Activated CD4-positive, alpha-beta T cell treated with anti-CD3 and anti-CD28 coated beads, Interleukin-2, amount 10 ng/mL, durations not matched to agents 7 days and 5 days (primary cell): ENCODE measurements around the gene RAB42. TPM values are rescaled to one million over a fixed set of nuclear protein-coding genes. Genes with fewer than 3 reads are reported as not detected.
"Not testable (repeated sequence)": the region's sequence is repeated elsewhere in the genome, so short reads cannot be mapped to it uniquely, and the experiment has no call there.

Experiments
- CTCF ChIA-PET: fragments of 350-600 bp; sonication (Branson Sonifier 250); formaldehyde crosslinking; loops from one replicate; lab custom pipeline; 2021; ENCODE audit warnings: antibody characterized with exemption; lab: Charles Lee
- POLR2A ChIA-PET: fragments of 350-600 bp; sonication (Branson Sonifier 250); formaldehyde crosslinking; loops from one replicate; lab custom pipeline; 2021; ENCODE audit warnings: antibody characterized with exemption; lab: Charles Lee
- DNase-seq: peaks from one replicate; pipeline ENCODE4 v3.0.0-alpha.2; 2020
- H3K27ac Mint-ChIP-seq: one replicate; pipeline ENCODE4 v1.8.0; 2021; ENCODE audit warnings: mild to moderate bottlenecking, moderate library complexity, mixed read lengths
- H3K27me3 Mint-ChIP-seq: one replicate; pipeline ENCODE4 v1.8.0; 2021; ENCODE audit warnings: mixed read lengths
- H3K36me3 Mint-ChIP-seq: one replicate; pipeline ENCODE4 v1.8.0; 2021; ENCODE audit warnings: low read depth, mixed read lengths
- H3K4me1 Mint-ChIP-seq: one replicate; pipeline ENCODE4 v1.8.0; 2021; ENCODE audit warnings: mixed read lengths
- H3K4me3 Mint-ChIP-seq: one replicate; pipeline ENCODE4 v1.8.0; 2021; ENCODE audit warnings: mild to moderate bottlenecking, moderate library complexity, mixed read lengths
- H3K9me3 Mint-ChIP-seq: one replicate; pipeline ENCODE4 v1.8.0; 2021; ENCODE audit warnings: mixed read lengths
- total RNA-seq, 2 experiments: library from RNA; stranded (reverse); gene quantifications; one replicate each; pipeline ENCODE4 v1.2.3, GENCODE V29; 2021

Gene RAB42
- not detected for total RNA-seq

GRCh38 chr1:28591708-28592320 is at the start of gene RAB42:
RAB42 (plus strand) TSS chr1:28592265; CDS start chr1:28592512, 247 bp downstream.
- Mint-ChIP-seq H3K9me3 (no peaks in the 10 kb centered on the region), H3K4me1 (peaks cover 8% of the 10 kb centered on the region), H3K27me3 (peaks cover 6% of the 10 kb centered on the region), H3K27ac (peak within 1 kb of the TSS; percentile 62), H3K4me3 (peak within 1 kb of the TSS; percentile 72), H3K36me3 (peaks cover 2% of the 10 kb centered on the region)
- DNase-seq: no peak
- ChIA-PET CTCF (interaction anchor here (0.6 to 0.8 kb wide), 2 partner anchors 10 to 19 kb away, joined by 3 read pairs; no protein-coding TSS in a partner anchor), POLR2A (interaction anchor here (1.4 kb wide), 1 partner anchor 10 kb away, joined by 4 read pairs; no protein-coding TSS in a partner anchor)

- CTCF ChIA-PET: interaction anchor here (0.5 to 1.2 kb wide), 3 partner anchors 21 to 154 kb away, joined by 3 read pairs; no protein-coding TSS in a partner anchor
Measured at GRCh38 chr1:28545246-28545628, 46.8 kb upstream of the RAB42 start.

GRCh38 chr1:28548318-28548717 is 43.7 kb upstream of the RAB42 start:
- Mint-ChIP-seq H3K4me3 (no peak overlapping the region), H3K27me3 (no peaks in the 10 kb centered on the region), H3K9me3 (no peaks in the 10 kb centered on the region), H3K36me3 (peaks cover 3% of the 10 kb centered on the region), H3K27ac (no peak overlapping the region), H3K4me1 (peaks cover 12% of the 10 kb centered on the region)
- ChIA-PET CTCF (no interaction called here), POLR2A (interaction anchor here (0.6 kb wide), 1 partner anchor 225 kb away, joined by 3 read pairs; no protein-coding TSS in a partner anchor)
- DNase-seq: no peak

More at GRCh38 chr1:28545246-28545628, 46.8 kb upstream of the RAB42 start:
- Mint-ChIP-seq H3K4me1 (no peaks in the 10 kb centered on the region), H3K27me3 (no peaks in the 10 kb centered on the region), H3K27ac (no peak overlapping the region), H3K9me3 (no peaks in the 10 kb centered on the region), H3K4me3 (no peak overlapping the region), H3K36me3 (no peaks in the 10 kb centered on the region)
- DNase-seq: no peak
- POLR2A ChIA-PET: no interaction called here

- POLR2A ChIA-PET: interaction anchor here (0.5 to 3.3 kb wide), 2 partner anchors 30 to 95 kb away, joined by 9 to 22 read pairs; no protein-coding TSS in a partner anchor
- H3K27ac Mint-ChIP-seq: no peak overlapping the region
- H3K4me1 Mint-ChIP-seq: peaks cover 29% of the 10 kb centered on the region
- no peak for DNase-seq
- no peaks in the 10 kb centered on the region for H3K9me3 Mint-ChIP-seq
- CTCF ChIA-PET: interaction anchor here (0.6 to 1.7 kb wide), 5 partner anchors 14 to 120 kb away, joined by 3 to 4 read pairs (median 3); no protein-coding TSS in a partner anchor
- no peak overlapping the region for H3K4me3 Mint-ChIP-seq
- peaks cover 18% of the 10 kb centered on the region for H3K36me3 Mint-ChIP-seq
- no peaks in the 10 kb centered on the region for H3K27me3 Mint-ChIP-seq
Measured at GRCh38 chr1:28551381-28551780, 40.7 kb upstream of the RAB42 start.

GRCh38 chr1:28552758-28553663 is 39.1 kb upstream of the RAB42 start, which contains the start of gene TRNAU1AP:
TRNAU1AP (plus strand) TSS chr1:28553085; CDS start chr1:28553111, 26 bp downstream.
- H3K27me3 Mint-ChIP-seq: no peaks in the 10 kb centered on the region
- peaks cover 23% of the 10 kb centered on the region for H3K36me3 Mint-ChIP-seq
- CTCF ChIA-PET: interaction anchor here (0.6 to 2.0 kb wide), 10 partner anchors 10 to 463 kb away, joined by 3 to 8 read pairs (median 3); partner anchors contain the start of gene YTHDF2
- POLR2A ChIA-PET: interaction anchor here (0.6 to 3.3 kb wide), 3 partner anchors 11 to 165 kb away, joined by 3 to 22 read pairs (median 3); no protein-coding TSS in a partner anchor
- peak within 1 kb of the TSS; percentile 94 for H3K4me3 Mint-ChIP-seq
- no peaks in the 10 kb centered on the region for H3K9me3 Mint-ChIP-seq
- peak; percentile 98 for DNase-seq
- peaks cover 29% of the 10 kb centered on the region for H3K4me1 Mint-ChIP-seq
- H3K27ac Mint-ChIP-seq: peak within 1 kb of the TSS; percentile 97

GRCh38 chr1:28560886-28561285 is 31.2 kb upstream of the RAB42 start:
- Mint-ChIP-seq H3K4me1 (no peaks in the 10 kb centered on the region), H3K36me3 (peaks cover 57% of the 10 kb centered on the region), H3K27ac (no peak overlapping the region), H3K4me3 (no peak overlapping the region), H3K9me3 (no peaks in the 10 kb centered on the region), H3K27me3 (no peaks in the 10 kb centered on the region)
- ChIA-PET POLR2A (no interaction called here), CTCF (no interaction called here)
- DNase-seq: no peak

GRCh38 chr1:28564310-28564709 is 27.8 kb upstream of the RAB42 start:
- CTCF ChIA-PET: interaction anchor here (0.6 to 2.2 kb wide), 5 partner anchors 11 to 316 kb away, joined by 3 to 8 read pairs (median 3); partner anchors contain the start of gene TRNAU1AP
- Mint-ChIP-seq H3K9me3 (no peaks in the 10 kb centered on the region), H3K4me3 (no peak overlapping the region), H3K27ac (no peak overlapping the region), H3K4me1 (no peaks in the 10 kb centered on the region), H3K27me3 (no peaks in the 10 kb centered on the region), H3K36me3 (peaks cover 60% of the 10 kb centered on the region)
- no peak for DNase-seq
- POLR2A ChIA-PET: interaction anchor here (1.0 kb wide), 1 partner anchor 12 kb away, joined by 3 read pairs; the partner anchor contains the start of gene TRNAU1AP

- peaks cover 54% of the 10 kb centered on the region for H3K36me3 Mint-ChIP-seq
- CTCF ChIA-PET: interaction anchor here (1.5 to 2.2 kb wide), 2 partner anchors 14 to 16 kb away, joined by 6 to 8 read pairs; no protein-coding TSS in a partner anchor
- no peaks in the 10 kb centered on the region for H3K4me1 Mint-ChIP-seq
Measured at GRCh38 chr1:28565040-28565439, 27.0 kb upstream of the RAB42 start.

GRCh38 chr1:28565726-28566125 is 26.3 kb upstream of the RAB42 start:
- DNase-seq: no peak
- ChIA-PET CTCF (interaction anchor here (0.6 to 2.2 kb wide), 3 partner anchors 13 to 249 kb away, joined by 3 to 8 read pairs (median 6); no protein-coding TSS in a partner anchor), POLR2A (interaction anchor here (0.6 kb wide), 1 partner anchor 158 kb away, joined by 8 read pairs; no protein-coding TSS in a partner anchor)
- Mint-ChIP-seq H3K4me3 (no peak overlapping the region), H3K27ac (no peak overlapping the region), H3K27me3 (no peaks in the 10 kb centered on the region), H3K4me1 (no peaks in the 10 kb centered on the region), H3K36me3 (peaks cover 49% of the 10 kb centered on the region), H3K9me3 (no peaks in the 10 kb centered on the region)

More at GRCh38 chr1:28565040-28565439, 27.0 kb upstream of the RAB42 start:
- no peaks in the 10 kb centered on the region for H3K27me3 Mint-ChIP-seq
- H3K9me3 Mint-ChIP-seq: no peaks in the 10 kb centered on the region
- POLR2A ChIA-PET: interaction anchor here (1.0 kb wide), 1 partner anchor 12 kb away, joined by 3 read pairs; the partner anchor contains the start of gene TRNAU1AP
- no peak overlapping the region for H3K4me3 Mint-ChIP-seq
- H3K27ac Mint-ChIP-seq: no peak overlapping the region
- no peak for DNase-seq

GRCh38 chr1:28566931-28567330 is 25.1 kb upstream of the RAB42 start:
- peak overlapping the region; percentile 37 for H3K27ac Mint-ChIP-seq
- no peaks in the 10 kb centered on the region for H3K9me3 Mint-ChIP-seq
- no peaks in the 10 kb centered on the region for H3K27me3 Mint-ChIP-seq
- ChIA-PET CTCF (interaction anchor here (0.5 to 0.9 kb wide), 3 partner anchors 13 to 213 kb away, joined by 3 to 4 read pairs (median 4); no protein-coding TSS in a partner anchor), POLR2A (no interaction called here)
- H3K4me3 Mint-ChIP-seq: no peak overlapping the region
- DNase-seq: no peak
- peaks cover 49% of the 10 kb centered on the region for H3K36me3 Mint-ChIP-seq
- no peaks in the 10 kb centered on the region for H3K4me1 Mint-ChIP-seq

- POLR2A ChIA-PET: no interaction called here
- H3K4me1 Mint-ChIP-seq: no peaks in the 10 kb centered on the region
- H3K27me3 Mint-ChIP-seq: no peaks in the 10 kb centered on the region
- no peak for DNase-seq
- H3K9me3 Mint-ChIP-seq: no peaks in the 10 kb centered on the region
- CTCF ChIA-PET: interaction anchor here (0.9 to 1.5 kb wide), 3 partner anchors 10 to 19 kb away, joined by 3 to 8 read pairs (median 6); partner anchors contain the start of gene TRNAU1AP
- H3K4me3 Mint-ChIP-seq: no peak overlapping the region
- H3K27ac Mint-ChIP-seq: no peak overlapping the region
- H3K36me3 Mint-ChIP-seq: peaks cover 32% of the 10 kb centered on the region
Measured at GRCh38 chr1:28571911-28572310, 20.2 kb upstream of the RAB42 start.

GRCh38 chr1:28572891-28573290 is 19.2 kb upstream of the RAB42 start:
- peaks cover 35% of the 10 kb centered on the region for H3K36me3 Mint-ChIP-seq
- H3K4me3 Mint-ChIP-seq, DNase-seq, POLR2A ChIA-PET, H3K4me1 Mint-ChIP-seq, H3K27ac Mint-ChIP-seq, H3K27me3 Mint-ChIP-seq, H3K9me3 Mint-ChIP-seq: not testable (repeated sequence)
- CTCF ChIA-PET: interaction anchor here (0.6 to 0.9 kb wide), 3 partner anchors 8 to 209 kb away, joined by 3 to 5 read pairs (median 3); partner anchors contain the start of gene RAB42
